Endothelial cell of umbilical vein (primary cell): ENCODE results near the gene ZNF423. TPM values are rescaled to one million over a fixed set of nuclear protein-coding genes. Genes with fewer than 3 reads are reported as not detected.

ENCODE experiments used
- BruUV-seq: library from RNA; stranded (reverse); fragments of 400-500 nt; replicated peaks from 2 replicates; lab custom pipeline; 2021; lab: Mats Ljungman, UMichigan
- CTCF ChIA-PET: fragments of 300-600, 350-600 bp; sonication (Branson Sonifier 250); formaldehyde crosslinking; loops from one replicate; lab custom pipeline; 2021; ENCODE audit warnings: antibody characterized with exemption, inconsistent platforms; lab: Charles Lee
- POLR2A ChIA-PET: fragments of 300-600, 350-600 bp; sonication (Branson Sonifier 250); formaldehyde crosslinking; loops from one replicate; lab custom pipeline; 2021; ENCODE audit warnings: antibody characterized with exemption, inconsistent platforms; lab: Charles Lee
- DNase-seq: peaks from one replicate; pipeline ENCODE4 v3.0.0-alpha.2; 2011; ENCODE audit warnings: low read depth, low spot score
- FAIRE-seq: peaks from 2 replicates; lab custom pipeline; 2011; peaks lifted over from hg19 to GRCh38; lab: Jason Lieb, UNC
- H2AFZ ChIP-seq: 2 replicates; pipeline ENCODE4 v1.6.0; 2012; ENCODE audit warnings: low read depth, low read length, control low read depth, inconsistent platforms
- H3K27ac ChIP-seq: 2 replicates; pipeline ENCODE4 v1.5.1; 2011; ENCODE audit warnings: low read depth, mild to moderate bottlenecking, control low read depth, low read length, moderate library complexity; ENCODE audit not compliant: insufficient read depth
- H3K27me3 ChIP-seq, 2 experiments: 2 replicates each; pipeline versions ENCODE4 v1.6.0 to v1.6.1; 2011; ENCODE audit warnings: low read length in 2 of 2, mixed read lengths in 1 of 2; ENCODE audit not compliant: control insufficient read depth in 2 of 2, insufficient read depth in 2 of 2
- H3K36me3 ChIP-seq, 2 experiments: 2 replicates in 1 of 2; 3 replicates in 1 of 2; pipeline ENCODE4 v1.5.1; 2011; ENCODE audit warnings: low read length in 2 of 2, mild to moderate bottlenecking in 1 of 2, moderate library complexity in 1 of 2; ENCODE audit not compliant: control insufficient read depth in 2 of 2, insufficient read depth in 2 of 2; ENCODE audit errors: extremely low read depth in 1 of 2
- H3K4me1 ChIP-seq: 3 replicates; pipeline ENCODE4 v1.5.1; 2011; ENCODE audit warnings: mild to moderate bottlenecking, low read length; ENCODE audit not compliant: control insufficient read depth, insufficient read depth; ENCODE audit errors: extremely low read depth
- H3K4me2 ChIP-seq: 2 replicates; pipeline ENCODE4 v1.6.1; 2011; ENCODE audit warnings: low read length, control low read depth, mixed read lengths; ENCODE audit not compliant: insufficient read depth
- H3K4me3 ChIP-seq, 3 experiments: fragments of 200-600 bp in 1 of 3; sonication (generic), shearing (Covaris generic) in 1 of 3; replicated peaks in 1 of 3; 2 replicates each; pipeline ENCODE4 v1.5.1; 2011 to 2016; ENCODE audit warnings: control low read depth in 3 of 3, low read length in 3 of 3, mild to moderate bottlenecking in 2 of 3, inconsistent platforms in 1 of 3, low read depth in 1 of 3, moderate library complexity in 1 of 3; ENCODE audit not compliant: insufficient read depth in 1 of 3
- H3K79me2 ChIP-seq: 2 replicates; pipeline ENCODE4 v1.6.0; 2012; ENCODE audit warnings: low read length, inconsistent platforms; ENCODE audit not compliant: control insufficient read depth, insufficient read depth
- H3K9ac ChIP-seq: replicated peaks from 2 replicates; pipeline ENCODE3; 2011; ENCODE audit warnings: low read length, control low read depth; ENCODE audit not compliant: insufficient read depth; ENCODE audit errors: extremely low read depth
- H3K9me1 ChIP-seq: replicated peaks from 3 replicates; pipeline ENCODE4 v1.6.0; 2011; ENCODE audit warnings: mild to moderate bottlenecking, low read length; ENCODE audit not compliant: control insufficient read depth, insufficient read depth; ENCODE audit errors: extremely low read depth
- H3K9me3 ChIP-seq: replicated peaks from 2 replicates; pipeline ENCODE4 v1.5.1; 2012; ENCODE audit warnings: low read length, inconsistent platforms; ENCODE audit not compliant: control insufficient read depth, insufficient read depth
- H4K20me1 ChIP-seq: replicated peaks from 2 replicates; pipeline ENCODE3; 2011; ENCODE audit warnings: mild to moderate bottlenecking, low read length; ENCODE audit not compliant: control insufficient read depth, insufficient read depth; ENCODE audit errors: extremely low read depth
- EZH2 ChIP-seq: IDR thresholded peaks from 2 replicates; pipeline ENCODE4 v1.6.1; 2012; ENCODE audit warnings: borderline replicate concordance, low read depth, mild to moderate bottlenecking, moderate library complexity, low read length, inconsistent platforms; ENCODE audit not compliant: severe bottlenecking
- FOS ChIP-seq: IDR thresholded peaks from 2 replicates; pipeline ENCODE4 v1.6.1; 2011; ENCODE audit warnings: mild to moderate bottlenecking, low read length, moderate library complexity, borderline replicate concordance; ENCODE audit not compliant: insufficient read depth
- GATA2 ChIP-seq: IDR thresholded peaks from 2 replicates; pipeline ENCODE4 v1.7.0; 2011; ENCODE audit warnings: low read depth, mild to moderate bottlenecking, moderate library complexity, mixed read lengths, low read length; ENCODE audit not compliant: insufficient read length, insufficient read depth
- JUN ChIP-seq: IDR thresholded peaks from 2 replicates; pipeline ENCODE4 v1.6.1; 2011; ENCODE audit warnings: borderline replicate concordance, low read depth; ENCODE audit not compliant: insufficient read length, insufficient read depth
- MAX ChIP-seq: IDR thresholded peaks from 2 replicates; pipeline ENCODE4 v1.6.1; 2011; ENCODE audit not compliant: insufficient read depth, insufficient read length
- MYC ChIP-seq: IDR thresholded peaks from one replicate; pipeline ENCODE4 v1.6.1; 2011; ENCODE audit warnings: mild to moderate bottlenecking, low read depth, low read length
- POLR2A ChIP-seq: IDR thresholded peaks from 2 replicates; pipeline ENCODE4 v1.6.1; 2012; ENCODE audit warnings: low read depth, mild to moderate bottlenecking, control low read depth, low read length
- POLR2AphosphoS5 ChIP-seq: IDR thresholded peaks from 2 replicates; pipeline ENCODE4 v1.6.1; 2012; ENCODE audit warnings: low read depth, mild to moderate bottlenecking, control low read depth, low read length, moderate library complexity; ENCODE audit not compliant: insufficient read depth
- dilution Hi-C: fragments of 300-500 bp; cut with MboI; formaldehyde crosslinking; loops from one replicate; pipeline ENCODE4 v1.15.0; 2019; ENCODE audit warnings: low sequenced_read_pairs; ENCODE audit not compliant: extremely low pct_ligation_motif_present
- intact Hi-C: fragments of 100-400 bp; cut with micrococcal nuclease; formaldehyde crosslinking; loops from one replicate; pipeline ENCODE4 v1.10.0; 2022
- polyA plus RNA-seq, 4 experiments: library from polyadenylated mRNA; depleted of rRNA in 3 of 4; stranded (reverse) in 3 of 4; unstranded in 1 of 4; fragments of >200 nt; gene quantifications; 2 replicates each; pipeline versions ENCODE4 v1.2.1 to v1.2.3, GENCODE V29; 2011 to 2012; ENCODE audit warnings: missing spikeins in 1 of 4
- total RNA-seq: library from RNA; stranded (reverse); gene quantifications from 2 replicates; pipeline ENCODE4 v1.2.3, GENCODE V29; 2021
- TF ChIP-seq, protein P1 (sequence below), 2 donors: IDR thresholded peaks; 1 replicate in 1 of 2; 2 replicates in 1 of 2; pipeline ENCODE4 v1.5.1; 2011; ENCODE audit warnings: low read length in 2 of 2, mild to moderate bottlenecking in 2 of 2, moderate library complexity in 2 of 2, control low read depth in 1 of 2, inconsistent platforms in 1 of 2, low read depth in 1 of 2; ENCODE audit not compliant: insufficient read depth in 1 of 2; ENCODE audit errors: extremely low read depth in 1 of 2

Gene ZNF423
- total and polyA plus RNA-seq, 2 donors (not counting 3 experiments of a cell fraction or from before 2014, with no cell fraction given): 2.2 to 8.1 TPM

- intact Hi-C loops: no loop called here
- FAIRE-seq: no peak
- H4K20me1 ChIP-seq: no peaks in the 10 kb centered on the region
- H3K36me3 ChIP-seq: no peaks in the 10 kb centered on the region
- dilution Hi-C loops: no loop called here
- H3K9ac ChIP-seq: no peak overlapping the region
- H3K9me1 ChIP-seq: no peaks in the 10 kb centered on the region
- H3K9me3 ChIP-seq: no peaks in the 10 kb centered on the region
- no peaks in the 10 kb centered on the region for H3K79me2 ChIP-seq
- no TSS peak for BruUV-seq
- no peak overlapping the region for H2AFZ ChIP-seq
- no peak overlapping the region for H3K27ac ChIP-seq
- ChIA-PET POLR2A (no interaction called here), CTCF (interaction anchor here (0.7 to 1.3 kb wide), 3 partner anchors 18 to 186 kb away, joined by 3 read pairs; partner anchors contain the start of gene ZNF423)
- H3K27me3 ChIP-seq: no peaks in the 10 kb centered on the region
- no peak overlapping the region for H3K4me2 ChIP-seq
- TF ChIP-seq MYC: no peak
- no peak for TF ChIP-seq POLR2AphosphoS5
- TF ChIP-seq POLR2A: no peak
- TF ChIP-seq, protein P1, sequence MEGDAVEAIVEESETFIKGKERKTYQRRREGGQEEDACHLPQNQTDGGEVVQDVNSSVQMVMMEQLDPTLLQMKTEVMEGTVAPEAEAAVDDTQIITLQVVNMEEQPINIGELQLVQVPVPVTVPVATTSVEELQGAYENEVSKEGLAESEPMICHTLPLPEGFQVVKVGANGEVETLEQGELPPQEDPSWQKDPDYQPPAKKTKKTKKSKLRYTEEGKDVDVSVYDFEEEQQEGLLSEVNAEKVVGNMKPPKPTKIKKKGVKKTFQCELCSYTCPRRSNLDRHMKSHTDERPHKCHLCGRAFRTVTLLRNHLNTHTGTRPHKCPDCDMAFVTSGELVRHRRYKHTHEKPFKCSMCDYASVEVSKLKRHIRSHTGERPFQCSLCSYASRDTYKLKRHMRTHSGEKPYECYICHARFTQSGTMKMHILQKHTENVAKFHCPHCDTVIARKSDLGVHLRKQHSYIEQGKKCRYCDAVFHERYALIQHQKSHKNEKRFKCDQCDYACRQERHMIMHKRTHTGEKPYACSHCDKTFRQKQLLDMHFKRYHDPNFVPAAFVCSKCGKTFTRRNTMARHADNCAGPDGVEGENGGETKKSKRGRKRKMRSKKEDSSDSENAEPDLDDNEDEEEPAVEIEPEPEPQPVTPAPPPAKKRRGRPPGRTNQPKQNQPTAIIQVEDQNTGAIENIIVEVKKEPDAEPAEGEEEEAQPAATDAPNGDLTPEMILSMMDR (IDR thresholded peaks at IDR 0.05; ENCODE audit: extremely low read depth in 1 of 2, insufficient read depth in 1 of 2, low read depth in 1 of 2, low read length in 2 of 2): no peak
- TF ChIP-seq JUN: no peak
- TF ChIP-seq GATA2: no peak
- TF ChIP-seq MAX: no peak
- TF ChIP-seq EZH2: no peak
- TF ChIP-seq FOS: no peak
- no peaks in the 10 kb centered on the region for H3K4me1 ChIP-seq
- no peak for DNase-seq
- H3K4me3 ChIP-seq: no peak overlapping the region
These were observed 185.3 kb downstream of the ZNF423 start for GRCh38 chr16:49670627-49671026.
